Measurements from ENCODE around the gene PKN3.

The PKN3 gene

GRCh38 chr9:128765499-128765898, 63.2 kb downstream of the PKN3 start:
- H3K27ac ChIP-seq (ENCODE audit: low read depth, low read length), result no peak overlapping the region
- H3K4me1 ChIP-seq (ENCODE audit: insufficient read depth, low read length), result peaks cover 12% of the 10 kb centered on the region
- H3K9ac ChIP-seq (ENCODE audit: low read length), result no peak overlapping the region
- no peaks in the 10 kb centered on the region for H3K27me3 ChIP-seq (ENCODE audit: control insufficient read depth in 1 of 2, insufficient read depth in 2 of 2, low read length in 2 of 2)
- H3K9me3 ChIP-seq (ENCODE audit: low read length), result no peaks in the 10 kb centered on the region
- H3K36me3 ChIP-seq (ENCODE audit: insufficient read depth, low read length), result peaks cover 11% of the 10 kb centered on the region
- H3K4me3 ChIP-seq (ENCODE audit: low read depth in 1 of 2, low read length in 2 of 2), result no peak overlapping the region

- Histone ChIP-seq H3K27me3 (ENCODE audit: control insufficient read depth in 1 of 2, insufficient read depth in 2 of 2, low read length in 2 of 2) (no peaks in the 10 kb centered on the region), H3K4me1 (ENCODE audit: insufficient read depth, low read length) (peaks cover 19% of the 10 kb centered on the region), H3K4me3 (ENCODE audit: low read depth in 1 of 2, low read length in 2 of 2) (no peak overlapping the region), H3K36me3 (ENCODE audit: insufficient read depth, low read length) (peaks cover 11% of the 10 kb centered on the region), H3K9ac (ENCODE audit: low read length) (no peak overlapping the region), H3K9me3 (ENCODE audit: low read length) (no peaks in the 10 kb centered on the region), H3K27ac (ENCODE audit: low read depth, low read length) (no peak overlapping the region)
These were observed 66.3 kb downstream of the PKN3 start for GRCh38 chr9:128768606-128769005.

Data from muscle layer of colon (tissue), 2 donors.